ENCODE results near the gene RHO. TPM values are rescaled to one million over a fixed set of nuclear protein-coding genes. Genes with fewer than 3 reads are reported as not detected.

Gene RHO
- total RNA-seq, 2 experiments from 2014 or later: not detected

DNA sequence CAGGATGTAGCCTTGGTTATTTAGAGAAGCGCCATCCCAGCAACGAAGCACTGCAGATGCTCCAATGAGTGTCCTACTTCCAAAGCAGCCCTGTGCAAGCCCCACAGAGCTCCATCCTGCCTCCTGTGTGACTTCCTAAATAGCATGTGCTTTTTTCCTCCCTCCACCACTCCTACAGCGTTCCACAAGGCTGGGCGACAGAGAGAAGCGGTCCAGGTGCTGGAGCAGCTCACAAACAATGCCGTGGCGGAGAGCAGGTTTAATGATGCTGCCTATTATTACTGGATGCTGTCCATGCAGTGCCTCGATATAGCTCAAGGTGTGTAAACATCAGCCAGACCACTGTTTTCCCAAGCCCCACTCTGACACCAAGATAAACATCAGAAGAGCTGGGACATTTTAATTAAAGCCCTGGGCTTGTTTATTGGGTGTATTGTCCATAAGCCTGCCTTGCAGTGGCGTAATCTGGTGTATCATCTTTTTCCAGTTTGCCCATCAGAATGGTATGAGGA, 22.2 kb upstream of the RHO start:
- ATAC-seq (ENCODE audit: poor library complexity): no peak
- Mint-ChIP-seq H3K36me3 (ENCODE audit: low read depth) (peaks cover 31% of the 10 kb centered on the region), H3K4me3 (no peak overlapping the region), H3K27ac (no peak overlapping the region), H3K4me1 (ENCODE audit: low read depth) (no peaks in the 10 kb centered on the region), H3K9me3 (no peaks in the 10 kb centered on the region), H3K27me3 (no peaks in the 10 kb centered on the region)
- Histone ChIP-seq H3K9me3 (ENCODE audit: control insufficient read depth in 1 of 2, insufficient read depth in 1 of 2, low read length in 2 of 2) (no peaks in the 10 kb centered on the region), H3K4me1 (ENCODE audit: insufficient read depth, low read length) (no peaks in the 10 kb centered on the region), H3K36me3 (ENCODE audit: insufficient read depth, low read length) (peaks cover 10% of the 10 kb centered on the region), H3K27ac (ENCODE audit: low read depth in 1 of 2, low read length in 2 of 2) (no peak overlapping the region), H3K27me3 (ENCODE audit: control insufficient read depth in 1 of 2, insufficient read depth in 2 of 2, low read length in 2 of 2) (no peaks in the 10 kb centered on the region), H3K4me3 (ENCODE audit: low read length) (no peak overlapping the region)
- intact Hi-C loops (cut with DNase I, micrococcal nuclease): no loop called here
- ChIA-PET POLR2A (interaction anchor here (0.7 kb wide), 1 partner anchor 591 kb away, joined by 3 read pairs; no protein-coding TSS in a partner anchor), CTCF (no interaction called here)
- DNase-seq: no peak
- TF ChIP-seq, protein P1, sequence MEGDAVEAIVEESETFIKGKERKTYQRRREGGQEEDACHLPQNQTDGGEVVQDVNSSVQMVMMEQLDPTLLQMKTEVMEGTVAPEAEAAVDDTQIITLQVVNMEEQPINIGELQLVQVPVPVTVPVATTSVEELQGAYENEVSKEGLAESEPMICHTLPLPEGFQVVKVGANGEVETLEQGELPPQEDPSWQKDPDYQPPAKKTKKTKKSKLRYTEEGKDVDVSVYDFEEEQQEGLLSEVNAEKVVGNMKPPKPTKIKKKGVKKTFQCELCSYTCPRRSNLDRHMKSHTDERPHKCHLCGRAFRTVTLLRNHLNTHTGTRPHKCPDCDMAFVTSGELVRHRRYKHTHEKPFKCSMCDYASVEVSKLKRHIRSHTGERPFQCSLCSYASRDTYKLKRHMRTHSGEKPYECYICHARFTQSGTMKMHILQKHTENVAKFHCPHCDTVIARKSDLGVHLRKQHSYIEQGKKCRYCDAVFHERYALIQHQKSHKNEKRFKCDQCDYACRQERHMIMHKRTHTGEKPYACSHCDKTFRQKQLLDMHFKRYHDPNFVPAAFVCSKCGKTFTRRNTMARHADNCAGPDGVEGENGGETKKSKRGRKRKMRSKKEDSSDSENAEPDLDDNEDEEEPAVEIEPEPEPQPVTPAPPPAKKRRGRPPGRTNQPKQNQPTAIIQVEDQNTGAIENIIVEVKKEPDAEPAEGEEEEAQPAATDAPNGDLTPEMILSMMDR (IDR thresholded peaks at IDR 0.05): no peak

DNA sequence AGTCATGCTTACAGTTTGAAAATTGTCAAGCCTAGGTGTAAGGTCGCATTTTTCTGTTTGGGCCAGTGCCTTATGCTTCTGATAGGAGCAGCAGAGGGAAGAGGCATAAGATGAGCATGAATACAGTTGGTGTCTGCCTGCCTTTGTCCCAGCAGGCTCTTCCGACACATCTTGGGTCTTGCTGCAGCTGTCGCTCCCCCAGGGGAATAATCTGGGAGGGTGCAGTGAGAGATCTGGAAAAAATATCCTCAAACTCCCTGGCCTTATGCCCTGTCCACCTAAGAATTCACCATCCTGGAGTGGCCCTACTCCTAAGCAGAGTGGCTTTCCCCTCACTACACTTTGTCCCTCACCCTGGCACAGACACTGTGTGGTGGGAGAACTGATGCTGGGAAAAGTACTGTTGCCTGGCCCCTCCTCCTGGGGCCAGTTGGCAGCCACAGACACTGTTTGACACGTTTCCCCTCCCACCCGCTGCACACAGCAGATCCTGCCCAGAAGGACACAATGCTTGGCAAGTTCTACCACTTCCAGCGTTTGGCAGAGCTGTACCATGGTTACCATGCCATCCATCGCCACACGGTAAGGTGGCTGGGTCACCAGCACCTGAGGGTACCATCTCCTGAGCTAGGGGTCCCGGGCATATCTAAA, 21.1 kb upstream of the RHO start:
- POLR2A ChIA-PET: interaction anchor here (0.7 kb wide), 1 partner anchor 592 kb away, joined by 3 read pairs; no protein-coding TSS in a partner anchor
- no peak overlapping the region for H3K4me3 Mint-ChIP-seq

DNA sequence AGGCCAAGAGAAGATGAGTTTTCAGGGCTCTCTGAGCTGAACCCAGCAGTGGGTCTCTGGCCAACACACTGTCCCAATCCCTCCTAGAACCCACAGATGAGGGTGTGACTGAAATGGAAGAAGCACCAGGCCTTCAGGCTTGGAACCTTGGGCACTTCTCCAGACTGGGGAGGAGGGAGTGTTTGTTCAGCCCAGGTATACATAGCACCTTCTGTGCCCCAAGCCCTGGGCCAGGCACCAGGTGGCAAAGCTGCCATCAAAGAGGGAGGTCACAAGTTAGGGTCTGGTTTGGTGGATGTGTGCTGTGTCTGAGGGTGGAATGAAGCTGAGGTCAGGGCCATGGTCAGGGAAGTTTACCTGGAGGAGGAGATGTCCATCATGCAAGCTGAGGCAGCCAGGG, 15.8 kb upstream of the RHO start:
- H3K4me3 Mint-ChIP-seq: no peak overlapping the region
- Histone ChIP-seq H3K27me3 (ENCODE audit: control insufficient read depth in 1 of 2, insufficient read depth in 2 of 2, low read length in 2 of 2) (no peaks in the 10 kb centered on the region), H3K4me3 (ENCODE audit: low read length) (no peak overlapping the region), H3K36me3 (ENCODE audit: insufficient read depth, low read length) (no peaks in the 10 kb centered on the region), H3K9me3 (ENCODE audit: control insufficient read depth in 1 of 2, insufficient read depth in 1 of 2, low read length in 2 of 2) (no peaks in the 10 kb centered on the region), H3K27ac (ENCODE audit: low read depth in 1 of 2, low read length in 2 of 2) (no peak overlapping the region), H3K4me1 (ENCODE audit: insufficient read depth, low read length) (no peaks in the 10 kb centered on the region)
- no peaks in the 10 kb centered on the region for H3K27me3 Mint-ChIP-seq
- no peaks in the 10 kb centered on the region for H3K9me3 Mint-ChIP-seq
- no peak overlapping the region for H3K27ac Mint-ChIP-seq
- intact Hi-C loops (cut with DNase I, micrococcal nuclease): no loop called here
- no peak for ATAC-seq (ENCODE audit: poor library complexity)
- H3K4me1 Mint-ChIP-seq (ENCODE audit: low read depth): no peaks in the 10 kb centered on the region
- peaks cover 32% of the 10 kb centered on the region for H3K36me3 Mint-ChIP-seq (ENCODE audit: low read depth)
- no peak for DNase-seq
- ChIA-PET POLR2A (no interaction called here), CTCF (no interaction called here)
- TF ChIP-seq, protein P1 (IDR thresholded peaks at IDR 0.05): no peak

More for the DNA sequence above, 21.1 kb upstream of the RHO start:
- DNase-seq: no peak
- Mint-ChIP-seq H3K27ac (no peak overlapping the region), H3K9me3 (no peaks in the 10 kb centered on the region), H3K27me3 (no peaks in the 10 kb centered on the region), H3K4me1 (ENCODE audit: low read depth) (no peaks in the 10 kb centered on the region), H3K36me3 (ENCODE audit: low read depth) (peaks cover 34% of the 10 kb centered on the region)
- H3K27ac ChIP-seq (ENCODE audit: low read depth in 1 of 2, low read length in 2 of 2): no peak overlapping the region
- intact Hi-C loops (cut with DNase I, micrococcal nuclease): no loop called here
- ATAC-seq (ENCODE audit: poor library complexity): no peak
- TF ChIP-seq, protein P1 (IDR thresholded peaks at IDR 0.05): no peak
- H3K4me3 ChIP-seq (ENCODE audit: low read length): no peak overlapping the region
- H3K36me3 ChIP-seq (ENCODE audit: insufficient read depth, low read length): peaks cover 7% of the 10 kb centered on the region
- no peaks in the 10 kb centered on the region for H3K27me3 ChIP-seq (ENCODE audit: control insufficient read depth in 1 of 2, insufficient read depth in 2 of 2, low read length in 2 of 2)
- no peaks in the 10 kb centered on the region for H3K9me3 ChIP-seq (ENCODE audit: control insufficient read depth in 1 of 2, insufficient read depth in 1 of 2, low read length in 2 of 2)
- H3K4me1 ChIP-seq (ENCODE audit: insufficient read depth, low read length): no peaks in the 10 kb centered on the region
- CTCF ChIA-PET: no interaction called here
